Stimulated activated CD8-positive, alpha-beta memory T cell treated with anti-CD3 and anti-CD28 coated beads, Interleukin-7, amount 100 ng/mL, for 1 hour (primary cell): ENCODE results near the gene NEO1.

Experiments used
- DNase-seq, 2 donors: peaks; one replicate each; pipeline ENCODE4 v3.0.0-alpha.2; 2020; ENCODE audit warnings: low read depth in 2 of 2

Gene NEO1

GRCh38 chr15:73254598-73254997 is 202.3 kb downstream of the NEO1 start:
- DNase-seq: no peak

GRCh38 chr15:73258271-73259108 is 206.2 kb downstream of the NEO1 start:
- DNase-seq: no peak

- DNase-seq: no peak
Observed at GRCh38 chr15:73264881-73265280, 212.6 kb downstream of the NEO1 start.

DNA sequence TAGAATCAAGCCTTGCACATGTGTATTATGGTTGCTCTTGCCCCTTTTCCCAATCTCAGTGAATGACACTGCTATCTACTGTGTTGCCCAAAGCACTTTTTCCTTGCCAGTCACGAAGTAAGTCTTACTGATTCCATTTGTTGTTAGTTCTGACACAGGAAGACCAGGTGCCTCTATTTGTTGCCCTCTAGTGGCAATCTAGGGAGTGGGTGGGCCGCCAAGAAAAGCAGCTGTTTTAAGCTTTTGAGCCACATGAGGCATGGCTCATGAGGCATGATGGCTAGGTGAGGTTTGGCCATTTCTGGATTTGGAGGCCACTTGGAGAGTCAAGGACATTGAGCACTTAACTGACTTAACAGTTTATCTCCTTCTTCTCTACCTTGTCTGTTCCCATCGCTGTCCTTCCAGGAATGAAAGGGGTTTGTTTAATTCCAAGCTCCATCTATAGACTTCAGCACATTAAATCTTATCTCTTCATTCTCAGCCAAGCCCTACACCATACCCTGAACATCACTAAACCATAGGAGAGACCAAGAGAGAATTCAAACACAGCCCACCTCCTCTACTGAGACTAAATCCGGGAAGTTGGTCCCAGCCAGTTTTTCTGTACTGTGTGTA is 213.4 kb downstream of the NEO1 start:
- peak; percentile 4 to 19 for DNase-seq

DNA sequence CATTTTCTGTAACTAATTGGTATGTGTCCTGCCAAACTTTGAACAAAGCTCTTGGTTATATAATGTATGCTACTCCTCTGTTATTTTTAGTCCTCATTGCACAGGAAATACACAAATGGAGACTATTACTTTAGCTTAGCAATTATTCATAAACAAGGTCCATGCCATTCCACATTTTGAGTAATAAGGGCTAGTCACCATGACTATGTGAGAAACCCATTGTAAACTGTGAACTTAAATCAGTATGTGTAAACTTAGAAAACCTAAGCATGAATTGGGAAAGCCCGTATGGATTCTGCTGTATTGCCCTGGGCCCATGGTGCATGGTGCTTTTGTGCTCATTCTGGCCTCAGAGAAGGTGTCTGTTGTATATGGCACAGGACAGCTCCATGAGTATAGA is 216.2 kb downstream of the NEO1 start:
- no peak for DNase-seq

DNA sequence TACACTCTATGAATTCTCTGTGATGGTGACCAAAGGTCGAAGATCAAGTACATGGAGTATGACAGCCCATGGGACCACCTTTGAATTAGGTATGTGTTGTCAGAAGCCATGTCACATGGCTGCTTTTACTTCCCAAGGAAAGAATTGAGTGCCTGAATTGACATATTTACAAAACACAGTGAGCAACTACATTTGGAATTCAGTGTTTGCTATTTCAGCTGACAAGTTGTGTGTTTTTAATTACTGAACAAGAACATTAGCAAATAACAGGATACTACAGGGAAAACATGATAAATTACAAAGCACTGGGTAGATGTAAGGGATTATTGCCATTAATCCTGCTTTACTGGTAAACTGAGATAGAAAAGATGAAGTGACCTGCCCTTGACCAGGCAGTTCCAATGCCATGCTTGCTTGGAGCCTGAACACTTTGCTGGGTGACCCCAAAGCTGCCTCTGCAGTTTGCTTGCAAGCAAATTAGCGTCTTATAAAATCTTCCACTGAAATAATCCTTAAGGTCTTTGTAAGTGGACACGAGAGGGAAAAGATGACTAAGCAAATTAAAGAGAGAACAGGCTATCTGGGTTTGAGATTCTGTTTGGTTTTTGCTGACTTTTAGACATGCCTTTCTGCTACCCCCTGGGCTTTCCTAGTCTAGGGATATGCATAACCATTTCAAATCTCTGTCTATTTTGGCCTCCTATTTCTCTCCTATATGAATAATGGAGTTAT is 218.3 kb downstream of the NEO1 start:
- DNase-seq: no peak

DNA sequence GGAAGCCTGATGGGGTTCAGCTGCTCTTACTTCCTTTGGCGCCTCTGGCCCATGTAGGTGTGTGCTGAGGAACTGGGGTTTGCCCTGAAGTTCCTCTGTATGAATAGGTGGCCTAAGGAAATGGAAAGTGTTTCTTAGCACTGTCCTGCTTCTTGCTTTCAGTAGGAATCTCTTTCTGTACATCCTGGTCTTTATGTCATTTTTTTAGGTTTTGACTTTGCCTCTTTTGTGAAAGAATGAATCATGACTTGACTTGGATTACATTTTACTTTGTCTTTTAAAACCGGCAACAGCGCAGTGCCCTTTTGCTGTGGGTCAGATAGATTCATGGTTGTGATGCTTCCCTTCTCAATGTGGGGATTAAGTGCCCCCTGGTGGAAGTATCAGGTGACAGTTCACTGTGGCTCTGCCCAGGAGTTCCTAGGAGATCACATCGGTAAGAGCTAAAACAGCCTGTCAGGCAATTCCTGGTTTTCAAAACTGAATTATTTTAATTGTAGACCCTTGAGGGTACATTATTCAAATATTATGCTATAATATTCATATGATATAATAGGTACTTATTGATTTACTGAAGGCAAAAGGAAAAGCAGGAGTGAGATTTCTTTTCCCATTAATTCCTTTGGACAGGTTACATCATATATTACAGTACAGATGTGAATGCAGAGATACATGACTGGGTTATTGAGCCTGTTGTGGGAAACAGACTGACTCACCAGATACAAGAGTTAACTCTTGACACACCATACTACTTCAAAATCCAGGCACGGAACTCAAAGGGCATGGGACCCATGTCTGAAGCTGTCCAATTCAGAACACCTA is 221.1 kb downstream of the NEO1 start:
- peak in 1 of 2 donors; percentile 8 for DNase-seq

- DNase-seq: no peak
Observed at GRCh38 chr15:73275862-73276261, 223.6 kb downstream of the NEO1 start.

- DNase-seq: no peak
Observed at GRCh38 chr15:73282567-73283365, 230.5 kb downstream of the NEO1 start.

DNA sequence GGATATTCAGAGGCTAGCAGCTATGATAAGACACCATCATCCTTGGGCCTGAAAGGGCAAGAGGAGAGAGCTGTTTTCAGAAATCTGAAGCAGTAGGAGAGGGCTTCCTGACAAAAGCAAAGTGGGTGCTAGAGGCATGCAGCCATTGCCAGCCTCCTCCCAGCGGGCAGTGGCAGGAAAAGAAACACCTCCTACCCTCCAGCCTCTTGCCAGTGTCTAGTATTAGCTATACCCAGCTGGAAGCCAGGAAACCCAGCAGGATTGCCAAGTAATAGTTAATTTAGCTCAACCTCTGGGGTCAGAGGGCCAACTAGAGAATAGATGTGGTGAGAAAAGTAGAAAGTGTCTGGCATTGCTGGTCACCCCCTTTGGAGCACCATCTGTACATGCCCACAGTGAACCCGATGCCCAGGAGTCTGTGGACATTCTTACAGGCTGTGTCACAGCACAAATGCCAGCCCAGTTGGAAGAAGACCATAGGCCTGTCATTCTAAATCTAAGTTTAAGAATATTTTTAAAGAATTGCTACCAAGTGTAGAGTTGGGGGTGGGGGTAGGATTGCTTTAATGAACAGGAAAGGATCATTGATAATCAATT is 231.2 kb downstream of the NEO1 start:
- DNase-seq: no peak

- no peak for DNase-seq
Observed at GRCh38 chr15:73284090-73284716, 231.9 kb downstream of the NEO1 start.

DNA sequence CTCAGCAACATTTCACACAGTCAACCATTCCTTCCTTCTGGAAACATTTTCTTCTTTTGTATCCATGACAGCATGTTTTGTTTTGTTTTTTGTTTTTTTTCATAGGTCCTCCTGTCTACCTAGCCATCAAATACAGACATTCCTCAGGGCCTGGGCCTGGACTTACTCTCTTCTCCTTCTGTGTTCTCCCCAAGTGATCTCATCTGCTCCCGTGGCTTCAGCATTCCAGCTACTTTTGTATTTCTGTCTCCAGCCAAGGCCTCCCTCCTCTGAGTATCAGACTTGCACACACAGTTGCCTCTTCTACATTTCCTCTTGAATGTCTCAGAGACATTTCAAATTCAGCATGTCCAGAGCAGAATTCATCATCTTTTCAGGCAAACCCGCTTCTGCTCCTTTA is 234.0 kb downstream of the NEO1 start:
- DNase-seq: no peak

DNA sequence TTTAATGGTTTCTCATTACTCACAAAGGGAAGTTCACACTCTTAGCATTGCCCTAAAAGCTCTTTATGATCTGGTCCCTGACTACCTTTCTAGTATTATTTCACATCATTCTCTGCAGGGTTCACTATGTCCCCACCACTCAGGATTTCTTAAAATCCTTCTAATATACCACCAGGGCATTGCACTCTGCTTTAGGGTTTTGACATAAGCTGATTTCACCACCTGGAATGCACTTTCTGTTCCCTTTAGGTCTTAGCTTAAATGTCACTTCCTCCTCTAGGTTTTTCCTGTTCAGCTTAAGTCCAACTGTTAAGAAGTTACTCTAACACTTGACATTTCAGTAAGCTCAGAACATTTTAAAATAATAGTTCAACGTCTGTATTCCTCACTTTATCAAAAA is 234.8 kb downstream of the NEO1 start:
- no peak for DNase-seq

DNA sequence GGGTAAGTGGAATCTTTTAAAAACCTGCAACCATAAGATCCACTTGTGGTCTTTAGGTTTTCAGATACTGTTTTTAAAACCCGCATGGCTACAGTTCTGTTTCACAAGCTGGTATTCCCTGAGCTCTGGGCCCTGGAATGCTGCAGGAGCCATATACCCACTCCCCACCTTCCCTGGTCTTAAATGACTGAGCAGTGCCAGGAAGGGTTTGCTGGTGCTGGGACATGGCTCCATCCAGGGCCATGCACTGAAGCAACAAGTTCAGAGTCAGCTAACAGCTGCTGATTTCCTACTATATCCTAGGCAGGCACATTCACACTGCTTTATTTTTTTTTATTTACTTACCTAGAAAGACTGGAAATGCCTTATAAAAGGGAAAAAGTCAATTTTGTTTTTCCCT is 239.2 kb downstream of the NEO1 start:
- no peak for DNase-seq

DNA sequence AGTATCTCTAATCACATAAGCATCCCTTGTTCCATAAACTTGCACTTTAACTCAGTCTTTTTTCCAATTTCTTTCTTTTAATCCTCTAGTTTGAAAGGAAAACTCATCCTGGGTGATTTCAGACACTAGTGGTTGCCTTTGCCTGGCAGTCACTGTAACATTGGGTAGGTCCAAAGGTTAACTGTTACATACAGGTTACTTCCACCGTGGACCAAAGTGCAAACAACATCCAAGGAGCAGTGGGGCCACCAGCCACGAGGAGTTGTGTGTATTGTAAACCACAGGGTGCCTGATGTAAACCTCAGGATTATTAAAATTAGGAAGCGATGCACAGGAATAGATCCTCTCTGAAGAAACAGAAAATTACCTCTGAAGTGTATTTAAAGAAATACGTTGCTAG is 241.5 kb downstream of the NEO1 start:
- DNase-seq: no peak

DNA sequence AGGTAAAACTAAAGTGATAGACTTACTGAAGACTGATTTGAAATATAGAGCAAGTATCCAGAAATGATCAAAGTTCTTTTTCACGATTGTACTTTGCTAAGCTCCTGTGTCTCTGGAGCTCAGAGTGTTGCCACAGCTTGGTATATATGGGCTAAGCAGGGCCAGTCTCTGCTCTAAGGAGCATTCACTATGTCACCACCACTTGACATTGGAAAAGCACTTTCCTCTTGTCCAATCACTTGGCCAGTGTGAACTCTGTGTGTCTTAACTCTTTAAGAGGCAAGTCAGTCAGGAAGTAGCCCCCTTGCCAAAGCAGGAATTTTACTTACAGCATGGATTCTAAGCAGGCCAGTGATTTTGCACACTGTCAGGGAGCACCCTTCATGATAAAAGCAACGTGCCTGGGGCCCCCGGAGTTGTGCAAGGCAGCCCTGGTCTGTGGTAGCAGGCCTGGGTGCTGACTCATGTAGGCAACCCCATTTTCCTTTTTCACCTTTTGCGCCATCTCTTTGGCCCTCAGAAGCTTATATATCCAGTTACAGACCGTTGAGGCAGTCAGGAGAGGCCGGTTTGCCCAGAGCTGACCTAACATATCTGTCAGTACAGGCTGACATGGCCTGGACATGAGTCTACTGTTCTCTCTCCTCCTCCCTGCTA is 243.5 kb downstream of the NEO1 start:
- DNase-seq: no peak

DNA sequence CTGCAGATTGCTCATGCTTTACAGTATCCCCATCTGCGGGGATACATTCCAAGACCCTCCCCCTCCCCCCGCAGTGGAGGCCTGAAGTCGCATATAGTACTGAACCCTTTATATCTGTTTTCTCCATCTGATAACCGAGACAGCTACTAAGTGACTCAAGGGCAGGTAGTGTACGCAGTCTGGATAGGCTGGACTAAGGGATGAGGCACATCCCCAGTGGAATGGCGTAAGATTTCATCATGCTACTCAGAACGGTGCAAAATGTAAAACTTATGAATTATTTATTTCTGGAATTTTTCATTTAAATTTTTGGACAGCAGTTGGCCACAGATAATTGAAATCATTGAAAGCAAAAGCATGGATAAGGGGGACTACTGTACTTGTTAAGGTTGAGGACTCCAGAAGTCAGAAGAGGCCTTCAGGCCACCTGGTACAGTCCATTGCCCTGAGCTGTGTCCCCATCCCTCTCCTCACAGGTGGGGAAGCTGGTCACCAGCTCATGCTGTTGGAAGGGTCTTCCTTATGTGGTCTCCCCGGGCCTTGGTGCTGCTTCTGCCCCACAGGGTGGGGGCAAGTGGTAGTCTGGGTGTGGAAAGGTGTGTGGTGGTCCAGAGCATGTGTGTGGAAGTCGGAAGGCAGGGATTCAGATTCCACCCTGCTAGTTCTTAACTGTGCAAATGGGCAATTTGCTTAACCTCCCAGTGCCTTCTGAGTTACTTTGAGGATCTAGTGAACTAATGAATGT is 244.5 kb downstream of the NEO1 start:
- no peak for DNase-seq

DNA sequence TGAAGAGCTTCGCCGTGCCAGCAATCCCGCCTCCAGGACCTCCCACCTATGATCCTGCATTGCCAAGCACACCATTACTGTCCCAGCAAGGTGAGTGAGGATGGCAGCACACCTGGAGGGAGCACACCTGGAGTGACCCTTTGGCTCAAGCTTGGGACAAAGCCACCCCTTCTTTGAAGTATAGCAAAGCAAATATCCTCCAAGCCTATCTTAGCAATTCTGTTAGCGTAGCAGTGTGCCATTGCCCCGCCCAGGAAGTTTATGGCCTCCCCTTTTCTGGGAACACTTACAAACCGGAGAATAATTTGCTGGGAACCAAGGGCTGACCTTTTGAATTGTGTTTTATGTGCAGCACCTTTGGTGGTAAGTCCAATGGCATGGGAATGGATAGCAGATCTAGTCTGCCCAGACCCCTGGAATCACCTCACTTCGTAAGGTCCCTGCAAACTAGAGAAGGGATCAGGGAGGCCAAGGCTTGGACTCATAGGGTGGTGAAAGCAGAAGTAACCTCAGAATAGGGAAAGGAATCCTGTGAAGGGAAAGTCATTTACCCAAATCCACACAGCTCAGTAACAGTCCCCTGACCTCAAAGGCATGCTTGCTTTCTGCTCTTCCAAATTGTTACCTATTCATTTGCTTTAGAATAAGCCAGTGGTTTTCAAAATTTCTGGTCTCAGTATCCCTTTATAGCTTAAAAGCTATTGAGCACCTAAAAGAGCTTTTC is 246.4 kb downstream of the NEO1 start:
- no peak for DNase-seq
